22Rv1 (cell line): ENCODE data around the gene RTP2.

Experiments used
- CTCF ChIP-seq: fragments of 450-650 bp; IDR thresholded peaks from 2 replicates; pipeline ENCODE4 v1.5.1; 2017; ENCODE audit warnings: mild to moderate bottlenecking
- ZFX ChIP-seq: fragments of 450-650 bp; IDR thresholded peaks from 2 replicates; pipeline ENCODE4 v1.6.1; 2017; ENCODE audit warnings: antibody characterized with exemption, borderline replicate concordance

GRCh38 chr3:187741403-187742350 lies 39.3 kb upstream of the RTP2 start:
- no peak for TF ChIP-seq ZFX
- TF ChIP-seq CTCF = peak; percentile 96
